LHCN-M2 (cell line): ENCODE results near the gene PRELID1. TPM values are rescaled to one million over a fixed set of nuclear protein-coding genes. Genes with fewer than 3 reads are reported as not detected.
"Not testable (repeated sequence)": the region's sequence is repeated elsewhere in the genome, so short reads cannot be mapped to it uniquely, and the experiment has no call there.

ENCODE experiments used
- DNase-seq: peaks from one replicate; pipeline ENCODE4 v3.0.0-alpha.2; 2012; ENCODE audit warnings: low read depth
- total RNA-seq: library from RNA; depleted of rRNA; stranded (reverse); fragments of >200 nt; gene quantifications from 2 replicates; pipeline ENCODE4 v1.2.3, GENCODE V29; 2014

Gene PRELID1
- total RNA-seq, 1 experiment from 2014 or later, result 247 TPM

- no peak for DNase-seq
These were observed 31.4 kb downstream of the PRELID1 start for GRCh38 chr5:177334781-177335700.

DNA sequence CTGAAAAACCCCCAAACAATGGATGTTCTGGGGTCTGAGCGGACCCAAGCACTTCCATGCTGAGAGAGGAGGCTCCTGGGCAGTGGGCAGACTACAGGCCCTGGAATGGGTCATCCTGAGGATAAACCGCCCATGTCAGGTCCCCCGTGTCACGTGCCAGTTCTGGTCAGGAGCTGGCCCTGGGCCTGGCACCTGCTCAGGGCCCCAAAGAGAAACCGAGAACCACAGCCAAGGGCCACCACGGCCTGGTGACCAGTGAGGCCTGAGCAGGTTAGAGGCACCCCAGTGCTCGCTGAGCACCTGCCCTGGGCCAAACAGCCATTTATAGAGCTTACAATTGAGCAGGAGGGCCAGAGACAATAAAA lies 32.1 kb downstream of the PRELID1 start:
- no peak for DNase-seq

GRCh38 chr5:177336112-177336511 lies 32.5 kb downstream of the PRELID1 start:
- DNase-seq, result peak; percentile 51

- no peak for DNase-seq
These were observed 33.2 kb downstream of the PRELID1 start for GRCh38 chr5:177336603-177337494.

DNA sequence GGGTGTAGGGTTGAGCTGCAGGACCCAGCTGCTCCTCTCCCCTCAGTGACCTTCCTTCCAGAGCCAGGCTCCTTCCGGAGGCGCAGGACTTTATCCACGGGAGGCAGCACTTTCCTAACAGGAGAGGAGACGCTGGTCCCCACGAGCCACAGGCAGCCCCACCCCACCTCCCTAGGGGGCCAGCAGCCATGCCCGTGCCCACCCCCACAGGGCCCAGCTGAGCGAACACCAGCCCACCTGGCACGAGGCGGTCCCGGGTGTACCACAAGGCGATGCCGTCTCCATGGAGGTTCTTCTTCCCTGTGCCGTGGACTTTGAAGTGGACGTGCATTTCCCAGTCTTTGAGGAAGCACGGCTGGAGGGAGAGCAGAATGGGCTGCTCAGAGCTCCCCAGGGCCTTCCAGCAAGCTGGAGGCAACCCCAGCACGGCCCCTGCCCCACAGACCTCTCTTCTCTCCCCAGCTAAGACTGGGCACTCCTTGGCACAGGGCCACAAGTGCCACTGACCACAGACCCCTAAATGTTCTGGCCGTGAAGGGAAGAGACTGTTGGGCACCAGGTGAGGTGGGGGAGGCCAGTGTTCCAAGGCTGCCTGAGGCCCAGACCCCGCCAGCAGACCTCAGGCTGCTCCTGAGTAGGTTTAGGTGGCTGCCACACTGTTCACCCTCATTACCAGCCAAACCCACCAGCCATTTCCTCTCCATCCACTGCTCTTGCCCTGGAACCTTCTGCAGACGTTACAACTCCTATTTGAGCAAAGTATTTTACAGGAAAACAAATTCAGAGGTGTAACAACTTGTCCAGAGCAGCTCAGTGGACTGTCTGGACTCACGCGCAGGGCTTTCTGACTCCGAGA lies 34.9 kb downstream of the PRELID1 start:
- no peak for DNase-seq

GRCh38 chr5:177339107-177339638 lies 35.6 kb downstream of the PRELID1 start:
- DNase-seq, result no peak

- DNase-seq, result not testable (repeated sequence)
These were observed 39.4 kb downstream of the PRELID1 start for GRCh38 chr5:177343000-177343399.

DNA sequence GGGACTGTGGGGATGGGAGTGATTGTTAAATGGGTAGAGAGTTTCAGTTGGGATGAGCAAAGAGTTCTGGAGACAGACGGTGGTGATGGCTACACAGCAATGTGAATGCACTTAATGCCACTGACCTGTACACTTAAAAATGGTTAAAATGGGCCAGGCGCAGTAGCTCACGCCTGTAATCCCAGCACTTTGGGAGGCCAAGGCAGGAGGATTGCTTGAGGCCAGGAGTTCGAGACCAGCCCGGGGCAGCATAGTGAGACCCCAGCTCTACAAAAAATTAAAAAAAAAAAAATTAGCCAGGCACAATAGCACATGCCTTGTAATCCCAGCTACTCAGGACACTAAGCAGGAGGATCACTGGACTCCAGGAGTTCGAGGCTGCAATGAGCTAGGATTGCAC lies 40.2 kb downstream of the PRELID1 start:
- no peak for DNase-seq

- DNase-seq, result no peak
These were observed 41.3 kb downstream of the PRELID1 start for GRCh38 chr5:177344891-177345290.

DNA sequence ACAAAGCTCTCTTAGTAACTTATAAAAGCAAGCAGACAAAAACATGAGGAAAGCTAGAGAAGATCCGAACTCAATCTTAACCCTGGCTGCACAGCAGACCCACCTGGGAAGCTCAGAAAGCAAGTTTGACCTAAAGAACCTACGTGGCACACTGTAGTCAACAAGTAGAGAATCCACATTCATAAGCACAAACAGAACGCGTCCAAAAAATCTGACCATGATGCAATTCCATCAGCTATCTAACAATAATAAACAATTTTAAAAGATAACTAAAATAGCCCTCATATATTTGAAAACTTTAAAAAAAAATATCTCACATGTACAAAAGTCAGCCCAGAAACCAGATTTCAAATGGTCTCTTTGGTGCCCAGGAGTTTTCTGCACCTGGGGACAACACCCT lies 43.2 kb downstream of the PRELID1 start:
- no peak for DNase-seq

DNA sequence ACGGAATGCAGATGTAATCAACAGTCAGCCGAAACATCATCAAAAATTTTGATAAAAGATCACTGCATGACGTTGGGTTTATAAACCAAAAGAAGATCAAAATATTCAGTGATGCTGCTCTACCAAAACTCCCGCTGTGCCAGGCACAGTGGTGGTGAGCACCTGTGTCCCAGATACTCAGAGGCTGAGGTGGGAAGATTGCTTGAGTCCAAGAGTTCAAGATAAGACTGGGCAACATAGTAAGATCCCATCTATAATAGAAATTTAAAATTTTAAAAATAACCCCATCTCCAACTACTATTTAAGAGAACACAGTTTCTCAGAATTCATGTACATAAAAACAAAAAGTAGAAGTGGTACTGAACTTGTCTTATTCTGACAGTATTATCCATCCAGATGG lies 44.1 kb downstream of the PRELID1 start:
- no peak for DNase-seq

GRCh38 chr5:177349362-177349647 lies 45.7 kb downstream of the PRELID1 start:
- DNase-seq, result no peak

GRCh38 chr5:177349762-177350161 lies 46.2 kb downstream of the PRELID1 start:
- DNase-seq, result no peak

- no peak for DNase-seq
These were observed 47.3 kb downstream of the PRELID1 start for GRCh38 chr5:177350776-177351391.

DNA sequence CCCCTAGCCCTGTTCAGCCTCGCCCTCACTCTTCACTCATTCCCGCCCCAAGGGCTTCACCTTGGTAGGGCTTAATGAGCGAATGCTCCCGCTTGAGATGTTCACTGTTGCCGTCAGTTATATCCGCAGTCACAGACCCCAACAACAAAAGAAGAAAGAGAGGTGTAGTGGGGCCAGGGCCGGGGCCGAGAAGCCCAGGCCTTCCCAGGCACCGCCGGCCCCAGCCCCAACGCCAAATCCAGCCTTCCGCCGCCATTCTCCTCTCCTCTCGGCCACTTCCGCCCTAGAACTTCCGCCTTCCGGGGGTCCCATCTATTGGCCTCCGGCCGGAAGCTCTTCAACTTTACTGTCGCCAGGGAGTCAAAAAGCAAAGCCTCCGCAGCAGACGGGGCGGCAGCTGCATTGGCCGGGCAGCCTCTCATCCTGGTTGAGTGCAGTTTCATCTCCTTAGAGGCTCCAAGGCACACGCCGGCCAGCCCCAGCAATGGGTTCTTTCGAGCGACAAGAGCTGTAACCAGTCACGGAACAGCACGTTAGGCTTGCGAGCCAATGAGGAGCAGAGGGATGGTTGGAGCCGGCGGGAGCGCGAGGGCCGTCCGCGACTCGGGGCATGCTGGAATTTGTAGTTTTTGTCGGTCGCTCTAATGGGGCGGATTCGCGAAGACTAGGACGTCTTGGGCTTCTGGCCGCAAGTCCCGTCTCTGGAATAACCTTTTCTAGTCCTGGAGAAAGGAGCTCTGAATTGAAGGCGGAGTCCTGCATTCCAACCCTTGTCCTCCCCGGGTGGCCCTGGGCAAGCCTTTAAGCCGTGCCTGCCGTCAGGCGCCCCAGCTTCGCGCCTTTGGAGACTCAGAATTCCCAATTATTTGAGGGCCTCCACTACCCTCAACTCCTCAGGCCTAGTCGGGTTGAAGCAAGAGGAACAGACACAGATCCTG lies 48.1 kb downstream of the PRELID1 start, which contains the start of gene LMAN2:
Gene LMAN2, minus strand, starts transcription at position 277 of the 938 bp plus-strand sequence. Its CDS starts 21 bp downstream, at position 256.
- DNase-seq, result peak; percentile 94

DNA sequence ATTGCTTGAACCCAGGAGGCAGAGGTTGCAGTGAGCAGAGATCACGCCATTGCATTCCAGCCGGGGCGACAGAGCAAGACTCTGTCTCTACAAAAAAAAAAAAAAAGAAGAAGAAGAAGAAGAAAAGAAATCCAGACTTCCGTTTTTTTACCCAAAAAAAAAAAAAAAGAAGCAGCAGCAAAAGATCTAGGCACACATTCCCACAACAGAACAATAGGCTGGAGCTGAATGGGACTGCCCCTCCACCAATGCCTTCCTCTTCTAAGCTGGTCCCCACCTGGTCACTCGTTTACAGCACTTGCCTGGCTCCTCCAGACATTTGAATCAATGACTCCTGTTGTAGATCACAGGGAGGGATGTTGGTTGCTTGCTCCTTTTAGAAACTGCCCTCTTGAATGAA lies 49.5 kb downstream of the PRELID1 start:
- DNase-seq, result no peak

DNA sequence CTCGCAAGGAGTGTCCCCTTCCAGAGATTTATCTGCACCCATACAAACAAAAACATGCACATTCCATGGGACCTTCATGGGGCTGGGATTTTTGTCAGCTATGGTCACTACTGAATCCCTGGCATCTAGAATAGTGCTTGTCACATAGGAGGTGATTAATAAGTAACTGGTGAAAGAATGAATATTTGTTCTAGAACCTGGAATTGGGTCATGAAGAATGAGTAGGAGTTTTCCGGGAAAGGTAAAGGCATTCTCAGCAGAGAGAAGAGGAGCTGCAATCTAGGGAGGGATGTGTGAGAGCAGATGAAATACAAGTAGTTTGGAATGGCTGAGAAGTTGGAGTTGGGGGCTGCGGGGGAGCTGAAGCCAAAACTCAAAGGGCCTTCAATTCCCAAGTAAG lies 50.7 kb downstream of the PRELID1 start:
- no peak for DNase-seq

- DNase-seq, result no peak
These were observed 51.1 kb downstream of the PRELID1 start for GRCh38 chr5:177354711-177355110.

- DNase-seq, result no peak
These were observed 51.7 kb downstream of the PRELID1 start for GRCh38 chr5:177355162-177355867.
